GM12864 (cell line): ENCODE data around the gene APOB.

Experiments used
- DNase-seq: peaks from one replicate; pipeline ENCODE4 v3.0.0-alpha.2; 2011; ENCODE audit warnings: low read depth
- H3K4me3 ChIP-seq: 2 replicates; pipeline ENCODE4 v1.5.1; 2011; ENCODE audit warnings: mild to moderate bottlenecking, low read depth, low read length, control low read depth
- TF ChIP-seq, protein P1 (sequence below): IDR thresholded peaks from 2 replicates; pipeline ENCODE4 v1.5.1; 2011; ENCODE audit warnings: low read depth, mild to moderate bottlenecking, moderate library complexity, low read length, control low read depth, inconsistent platforms; ENCODE audit errors: missing control alignments

The APOB gene

DNA sequence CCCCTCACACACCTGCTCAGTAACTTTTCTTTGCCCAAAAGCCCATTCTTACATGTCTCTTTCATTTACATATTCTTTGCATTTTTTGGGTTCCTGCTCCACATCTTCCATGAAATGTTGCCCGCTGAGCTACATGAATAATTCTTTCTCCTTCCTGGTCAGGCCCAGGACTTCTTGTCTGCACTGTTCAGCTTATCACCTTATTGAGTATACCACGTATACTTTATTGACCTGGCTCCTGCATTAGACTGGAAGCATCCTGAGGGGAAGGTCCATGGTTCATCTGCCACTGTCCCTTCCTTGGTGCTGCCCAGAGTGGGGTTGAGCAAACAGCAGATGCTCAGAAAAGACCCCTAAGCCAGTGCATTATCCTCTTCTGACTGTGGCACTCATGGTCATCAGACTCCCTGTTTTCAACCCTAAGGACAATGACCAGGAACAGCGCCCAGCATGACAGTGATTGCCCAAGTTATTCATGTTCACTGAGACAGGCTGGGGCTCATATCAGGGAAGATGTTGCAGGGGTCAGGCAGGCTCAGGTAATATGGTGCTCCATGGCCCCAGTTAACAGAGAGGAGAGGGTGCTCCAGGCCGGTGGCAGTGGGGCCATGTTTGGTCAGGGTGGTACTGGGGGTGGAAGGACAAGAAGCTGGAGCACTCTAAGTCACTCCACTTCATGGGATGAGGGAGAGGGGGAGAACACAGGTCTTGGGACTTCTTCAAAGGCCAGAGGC lies 7.7 kb downstream of the APOB start:
- H3K4me3 ChIP-seq: no peak overlapping the region
- TF ChIP-seq, protein P1, sequence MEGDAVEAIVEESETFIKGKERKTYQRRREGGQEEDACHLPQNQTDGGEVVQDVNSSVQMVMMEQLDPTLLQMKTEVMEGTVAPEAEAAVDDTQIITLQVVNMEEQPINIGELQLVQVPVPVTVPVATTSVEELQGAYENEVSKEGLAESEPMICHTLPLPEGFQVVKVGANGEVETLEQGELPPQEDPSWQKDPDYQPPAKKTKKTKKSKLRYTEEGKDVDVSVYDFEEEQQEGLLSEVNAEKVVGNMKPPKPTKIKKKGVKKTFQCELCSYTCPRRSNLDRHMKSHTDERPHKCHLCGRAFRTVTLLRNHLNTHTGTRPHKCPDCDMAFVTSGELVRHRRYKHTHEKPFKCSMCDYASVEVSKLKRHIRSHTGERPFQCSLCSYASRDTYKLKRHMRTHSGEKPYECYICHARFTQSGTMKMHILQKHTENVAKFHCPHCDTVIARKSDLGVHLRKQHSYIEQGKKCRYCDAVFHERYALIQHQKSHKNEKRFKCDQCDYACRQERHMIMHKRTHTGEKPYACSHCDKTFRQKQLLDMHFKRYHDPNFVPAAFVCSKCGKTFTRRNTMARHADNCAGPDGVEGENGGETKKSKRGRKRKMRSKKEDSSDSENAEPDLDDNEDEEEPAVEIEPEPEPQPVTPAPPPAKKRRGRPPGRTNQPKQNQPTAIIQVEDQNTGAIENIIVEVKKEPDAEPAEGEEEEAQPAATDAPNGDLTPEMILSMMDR: no peak
- DNase-seq: no peak

DNA sequence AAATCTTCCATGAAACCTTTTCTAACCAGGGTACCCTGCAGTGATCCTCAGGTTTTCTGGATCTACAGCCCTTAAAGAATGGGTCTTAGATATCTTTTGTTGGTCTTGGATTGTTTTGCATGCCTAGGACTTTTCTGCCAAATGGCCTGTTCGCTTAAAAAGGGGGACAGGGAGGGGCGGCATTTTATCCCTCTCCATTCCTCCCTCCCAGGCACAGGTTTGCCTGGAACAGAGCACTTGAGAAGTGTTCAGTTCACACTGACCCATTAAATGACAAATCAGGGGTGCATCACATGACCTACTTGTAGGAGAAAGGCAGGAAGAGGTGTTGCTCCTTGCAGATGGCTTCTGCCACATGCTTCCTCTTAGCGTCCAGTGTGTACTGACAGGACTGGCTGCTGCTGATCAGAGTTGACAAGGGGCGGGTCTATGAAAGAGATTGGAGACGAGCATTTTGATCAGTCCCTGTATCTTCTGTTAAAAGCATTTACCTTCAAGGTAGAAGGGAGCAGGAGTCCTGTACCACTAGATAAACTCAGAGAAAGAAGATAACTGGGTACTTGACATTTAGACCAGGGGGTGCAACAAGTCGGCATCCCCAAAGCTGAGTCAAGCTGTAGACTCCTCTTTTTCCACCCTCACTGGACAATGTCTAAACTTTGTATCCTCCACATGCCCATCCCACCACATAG lies 8.4 kb downstream of the APOB start:
- no peak overlapping the region for H3K4me3 ChIP-seq
- DNase-seq: no peak
- TF ChIP-seq, protein P1: no peak

DNA sequence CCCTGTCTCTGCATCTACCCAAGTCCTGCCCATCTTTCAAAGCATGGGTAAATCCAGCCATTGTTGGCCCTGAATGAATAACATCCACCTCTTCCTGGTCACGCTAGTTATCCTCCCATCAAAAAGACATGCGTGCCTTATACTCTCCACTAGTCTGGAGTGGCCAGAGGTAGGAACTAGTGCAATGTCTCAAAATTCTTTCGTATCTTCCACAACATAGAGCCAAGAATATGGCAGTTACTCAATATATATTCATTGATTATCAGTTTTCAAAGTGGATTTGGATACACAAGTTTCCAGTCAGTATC lies 8.9 kb downstream of the APOB start:
- DNase-seq: no peak
- H3K4me3 ChIP-seq: no peak overlapping the region
- TF ChIP-seq, protein P1: no peak

DNA sequence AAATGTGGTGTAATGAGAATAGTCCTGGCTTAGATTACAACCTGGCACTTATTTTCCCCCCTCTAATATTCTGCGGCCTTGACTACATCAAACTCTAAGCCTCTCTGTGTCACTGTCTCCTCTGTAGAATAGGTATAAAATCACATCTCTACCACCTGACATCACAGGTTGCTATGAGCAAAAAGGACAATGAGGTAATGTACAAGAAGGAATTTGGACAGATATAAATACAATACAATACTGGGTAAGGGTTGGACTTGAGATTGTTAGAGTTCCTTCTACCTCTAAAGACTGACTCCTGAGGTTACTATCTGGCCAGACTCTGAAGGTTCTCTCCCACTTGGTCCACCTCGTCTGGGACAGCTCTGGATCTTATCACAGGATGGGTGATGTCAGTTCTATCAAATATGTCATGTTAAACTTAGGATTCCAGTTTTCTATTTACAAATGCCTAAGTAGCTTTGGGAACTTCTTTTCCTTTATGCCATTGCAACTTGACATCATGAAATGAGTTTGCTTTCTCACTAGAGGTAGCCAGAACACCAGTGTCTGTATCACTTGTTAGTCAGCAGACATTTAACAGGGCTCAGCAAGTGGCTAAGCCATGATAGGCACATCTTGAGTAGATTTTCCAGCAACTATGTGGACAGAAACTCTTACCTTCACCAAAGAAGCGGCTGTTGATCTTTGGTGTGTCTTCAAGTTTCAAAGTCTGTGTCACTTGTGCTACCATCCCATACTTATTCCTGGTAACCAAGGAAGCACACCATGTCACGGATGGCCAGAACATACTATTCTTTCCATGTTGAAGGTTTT lies 9.5 kb downstream of the APOB start:
- TF ChIP-seq, protein P1: no peak
- DNase-seq: no peak
- no peak overlapping the region for H3K4me3 ChIP-seq

DNA sequence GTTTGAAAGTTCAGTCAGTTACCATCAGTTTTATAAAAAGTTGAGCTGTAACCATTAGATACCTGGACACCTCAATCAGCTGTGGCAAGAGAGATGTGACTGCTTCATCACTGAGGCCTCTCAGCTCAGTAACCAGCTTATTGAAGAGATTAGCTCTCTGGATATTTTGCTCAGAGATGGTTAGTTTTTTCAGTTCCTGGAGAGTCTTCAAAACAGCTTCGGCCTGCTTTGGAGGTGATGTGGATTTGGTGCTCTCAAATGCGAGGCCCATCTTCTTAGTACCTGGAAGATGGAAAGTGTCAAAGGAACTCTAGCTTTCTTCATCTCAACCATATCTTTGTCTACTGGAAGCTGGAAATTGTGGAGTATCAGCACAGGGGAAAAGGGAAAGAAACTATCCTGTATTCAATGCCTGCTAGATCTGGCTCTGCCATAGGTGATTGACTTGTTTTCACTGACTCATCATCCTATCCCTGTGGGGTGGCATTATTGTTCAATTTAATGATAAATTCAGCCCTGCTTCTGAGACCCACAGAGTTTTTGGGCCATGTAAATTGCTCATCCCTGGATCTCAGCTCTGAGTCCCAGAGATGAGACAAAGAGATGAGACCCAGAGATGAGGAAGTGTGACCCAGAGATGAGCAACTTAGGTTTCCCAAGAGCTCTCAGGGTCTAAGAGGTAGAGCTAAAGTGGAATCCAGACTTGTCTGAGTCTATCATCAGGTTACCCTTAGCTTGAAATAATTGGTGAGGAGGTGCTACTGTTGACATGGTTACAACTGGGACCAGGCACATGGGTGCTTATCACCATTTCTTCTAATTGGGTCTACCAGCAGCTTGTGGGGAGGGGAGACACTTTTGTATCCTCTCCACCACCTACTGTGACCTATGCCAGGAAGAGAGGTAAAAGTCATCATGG lies 10.4 kb downstream of the APOB start:
- DNase-seq: no peak
- TF ChIP-seq, protein P1: no peak
- no peak overlapping the region for H3K4me3 ChIP-seq
